ENCODE results near the gene FOXJ2.
A peak's percentile ranks its signal among the peaks of the same experiment; 100 is the strongest.
"Not testable (repeated sequence)": the region's sequence is repeated elsewhere in the genome, so short reads cannot be mapped to it uniquely, and the experiment has no call there.

FOXJ2 gene

DNA sequence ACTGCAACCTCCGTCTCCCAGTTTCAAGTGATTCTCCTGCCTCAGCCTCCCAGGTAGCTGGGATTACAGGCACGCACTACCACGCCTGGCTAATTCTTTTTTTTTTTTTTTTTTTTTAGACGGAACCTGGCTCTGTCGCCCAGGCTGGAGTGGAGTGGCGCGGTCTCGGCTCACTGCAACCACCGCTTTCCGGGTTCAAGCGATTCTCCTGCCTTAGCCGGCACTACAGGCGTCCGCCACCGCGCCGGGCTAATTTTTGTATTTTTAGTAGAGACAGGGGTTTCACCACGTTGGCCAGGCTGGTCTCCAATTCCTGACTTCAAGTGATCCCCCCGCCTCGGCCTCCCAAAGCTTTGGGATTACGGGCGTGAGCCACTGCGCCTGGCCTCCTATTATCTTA, 1.5 kb upstream of the FOXJ2 start:
- not testable (repeated sequence) for DNase-seq

DNA sequence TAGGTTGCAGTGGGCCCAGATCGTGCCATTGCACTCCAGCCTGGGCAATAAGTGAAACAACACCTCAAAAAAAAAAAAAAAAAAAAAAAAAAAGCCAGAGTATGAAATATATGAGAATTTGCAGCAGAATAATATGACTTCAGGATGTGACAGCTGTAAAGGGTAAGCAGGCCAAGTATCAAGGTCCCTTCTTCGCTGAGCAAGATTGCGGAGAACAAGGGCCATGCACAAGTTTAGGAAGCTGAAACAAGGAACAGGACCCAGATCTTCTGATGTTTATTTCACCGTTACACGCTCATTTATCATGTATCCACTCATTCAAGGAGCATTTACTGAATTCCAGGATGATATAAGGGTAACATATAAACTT, 659 bp upstream of the FOXJ2 start:
- DNase-seq = no peak

DNA sequence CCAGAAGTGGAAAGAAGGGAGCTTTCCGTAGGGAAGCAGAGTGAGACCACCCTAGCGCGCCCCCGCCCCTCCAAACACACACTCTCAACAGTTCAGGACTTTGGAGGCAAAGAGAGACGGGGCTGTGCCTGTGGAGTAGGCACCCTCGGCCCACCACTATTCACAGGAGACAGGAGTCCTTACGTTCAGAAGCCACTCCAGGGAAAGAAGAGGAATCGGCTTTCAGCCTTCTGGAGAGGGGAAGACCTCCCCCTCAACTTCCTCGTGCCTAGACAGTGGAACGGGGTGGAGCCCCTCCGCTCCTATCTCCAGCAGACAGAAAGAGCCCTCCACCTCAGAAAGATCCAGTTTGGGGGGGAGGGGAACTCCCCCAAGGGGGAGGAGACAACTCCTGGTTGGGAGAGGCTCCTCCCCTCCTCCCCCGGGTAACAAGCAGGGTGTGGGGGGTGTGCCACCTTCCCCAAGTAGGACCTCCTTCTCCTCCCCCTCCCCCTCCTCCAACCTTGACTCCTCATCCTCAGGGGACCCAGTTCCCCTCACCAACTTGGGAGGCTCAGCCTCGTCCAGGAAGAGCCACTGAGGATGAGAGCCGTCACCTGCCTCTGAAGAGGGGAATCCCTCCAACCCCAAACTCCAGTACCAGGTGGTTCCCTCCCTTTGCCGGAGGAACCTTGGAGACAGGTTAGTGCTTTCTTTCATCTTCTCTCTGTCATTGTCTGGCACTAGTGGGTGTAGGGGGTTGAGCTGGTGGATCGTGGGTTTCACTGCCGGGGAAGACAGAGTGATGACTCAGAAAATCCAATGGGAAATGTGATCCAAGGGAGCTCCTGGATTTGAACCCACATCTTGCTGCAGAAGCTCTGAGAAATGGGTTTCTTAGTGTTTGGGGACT, 883 bp downstream of the FOXJ2 start:
- peak; percentile 48 to 61 for DNase-seq

DNA sequence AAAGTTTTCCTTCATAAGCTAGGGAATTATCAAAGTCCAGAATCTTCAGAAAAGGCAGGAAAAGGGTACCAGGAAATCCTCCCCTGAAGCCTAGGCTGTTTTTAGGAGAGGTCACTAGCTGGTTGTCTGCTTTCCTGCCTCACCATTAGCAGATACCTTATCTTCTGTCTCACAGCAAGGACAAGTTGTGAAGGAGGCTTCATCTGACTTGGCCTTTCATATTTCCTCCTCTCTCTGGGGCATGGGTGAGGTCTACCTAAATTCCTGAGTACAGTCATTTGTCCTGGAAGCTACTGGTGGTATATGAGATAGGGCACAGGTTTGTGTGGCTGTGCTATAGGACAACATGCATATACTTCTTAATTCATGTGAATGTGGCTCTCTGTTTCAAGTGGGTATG, 2.3 kb downstream of the FOXJ2 start:
- DNase-seq = no peak

- no peak for DNase-seq
Measured at GRCh38 chr12:8035440-8036010, 3.0 kb downstream of the FOXJ2 start.

DNA sequence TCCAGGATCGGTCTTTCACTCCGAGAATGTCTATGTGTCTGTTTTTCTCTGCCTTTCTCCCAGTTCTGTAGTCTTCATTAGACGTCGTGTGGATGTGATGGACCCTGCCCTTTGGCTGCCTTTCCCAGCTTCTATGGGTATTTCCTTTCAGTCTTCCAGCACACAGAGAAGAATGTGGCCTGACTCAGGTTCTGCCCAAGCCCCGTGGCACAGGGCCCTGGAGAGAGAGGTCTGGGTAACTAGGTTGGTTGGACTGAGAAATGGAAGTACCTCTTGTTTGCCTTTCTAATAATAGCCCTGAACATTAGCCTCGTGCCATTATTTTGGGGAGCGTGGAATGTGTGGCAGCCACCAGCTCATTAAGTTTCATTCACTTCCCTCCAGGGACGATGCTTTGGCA, 3.8 kb downstream of the FOXJ2 start:
- DNase-seq = no peak

DNA sequence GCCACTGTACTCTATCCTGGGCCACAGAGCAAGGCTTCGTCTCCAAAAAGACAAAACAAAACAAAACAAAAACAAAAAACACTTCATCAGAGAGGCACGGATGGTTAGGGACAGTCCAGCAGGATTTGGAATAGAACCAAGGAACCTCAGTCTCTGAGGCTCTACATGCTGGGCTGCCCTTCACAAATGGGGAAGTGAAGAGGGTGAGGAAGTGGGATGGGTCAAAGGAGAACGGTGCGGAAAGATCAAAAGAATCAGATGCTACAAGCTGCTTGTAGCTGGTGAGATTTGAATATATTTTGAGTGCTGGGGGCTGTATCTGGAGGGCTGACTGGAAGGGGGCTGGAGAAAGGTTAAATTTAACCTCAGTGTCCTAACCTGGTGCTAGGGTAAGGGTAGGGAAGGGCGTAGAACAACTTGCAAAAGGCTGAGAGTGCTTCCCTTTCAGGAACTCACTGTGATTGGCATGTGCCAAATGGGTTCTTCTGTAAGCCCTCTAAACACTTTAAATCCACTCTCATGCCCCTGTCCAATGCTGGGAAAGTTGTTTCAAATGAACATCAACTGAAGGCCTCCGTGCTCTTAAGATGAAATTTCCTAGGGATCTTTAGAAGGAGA, 4.6 kb downstream of the FOXJ2 start:
- peak in 1 of 2 donors; percentile 37 for DNase-seq

GRCh38 chr12:8037947-8038346, 5.4 kb downstream of the FOXJ2 start:
- DNase-seq = no peak

DNA sequence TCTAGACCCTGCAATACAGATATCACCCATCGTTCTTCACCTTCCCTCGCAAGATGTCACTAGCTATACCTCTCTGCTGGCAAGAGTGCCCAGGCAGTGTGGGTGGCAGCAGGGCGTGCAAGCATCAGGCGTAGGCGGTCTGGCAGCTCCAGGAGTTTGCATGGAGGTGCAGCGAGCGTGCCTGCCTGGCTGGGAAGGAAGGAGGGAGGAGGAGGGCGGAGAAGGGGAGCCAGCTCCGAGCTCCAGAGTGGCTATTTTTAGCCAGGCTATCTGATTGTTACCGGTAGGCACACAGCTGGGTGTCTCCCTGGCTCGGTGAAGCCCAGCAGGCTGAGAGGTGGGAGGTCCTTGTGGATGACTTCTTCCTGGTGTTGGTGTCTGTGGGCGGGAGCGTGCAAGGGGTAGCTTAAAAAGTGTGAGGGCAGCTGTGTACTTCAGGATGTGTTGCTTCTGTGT, 6.2 kb downstream of the FOXJ2 start:
- DNase-seq = peak in 1 of 2 donors; percentile 14

DNA sequence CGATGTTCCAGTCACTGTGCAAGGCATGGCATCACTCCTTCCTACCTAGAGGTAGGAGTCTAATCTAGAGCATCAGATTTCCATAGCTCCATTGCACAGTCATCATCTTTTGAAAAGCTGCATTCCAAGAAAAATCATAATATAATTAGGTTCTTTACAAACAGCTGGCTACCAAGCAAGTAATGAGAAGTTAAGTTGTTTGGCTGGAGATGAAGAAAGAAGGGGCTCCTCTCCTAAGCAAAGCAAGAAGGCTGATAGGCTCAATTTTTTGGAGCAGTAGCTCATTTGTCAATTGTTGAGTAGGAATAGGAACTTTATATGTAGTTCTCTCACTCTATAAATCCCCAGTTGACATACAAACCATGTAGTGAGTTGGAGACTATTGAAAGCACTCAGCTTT, 8.3 kb downstream of the FOXJ2 start:
- DNase-seq = no peak

DNA sequence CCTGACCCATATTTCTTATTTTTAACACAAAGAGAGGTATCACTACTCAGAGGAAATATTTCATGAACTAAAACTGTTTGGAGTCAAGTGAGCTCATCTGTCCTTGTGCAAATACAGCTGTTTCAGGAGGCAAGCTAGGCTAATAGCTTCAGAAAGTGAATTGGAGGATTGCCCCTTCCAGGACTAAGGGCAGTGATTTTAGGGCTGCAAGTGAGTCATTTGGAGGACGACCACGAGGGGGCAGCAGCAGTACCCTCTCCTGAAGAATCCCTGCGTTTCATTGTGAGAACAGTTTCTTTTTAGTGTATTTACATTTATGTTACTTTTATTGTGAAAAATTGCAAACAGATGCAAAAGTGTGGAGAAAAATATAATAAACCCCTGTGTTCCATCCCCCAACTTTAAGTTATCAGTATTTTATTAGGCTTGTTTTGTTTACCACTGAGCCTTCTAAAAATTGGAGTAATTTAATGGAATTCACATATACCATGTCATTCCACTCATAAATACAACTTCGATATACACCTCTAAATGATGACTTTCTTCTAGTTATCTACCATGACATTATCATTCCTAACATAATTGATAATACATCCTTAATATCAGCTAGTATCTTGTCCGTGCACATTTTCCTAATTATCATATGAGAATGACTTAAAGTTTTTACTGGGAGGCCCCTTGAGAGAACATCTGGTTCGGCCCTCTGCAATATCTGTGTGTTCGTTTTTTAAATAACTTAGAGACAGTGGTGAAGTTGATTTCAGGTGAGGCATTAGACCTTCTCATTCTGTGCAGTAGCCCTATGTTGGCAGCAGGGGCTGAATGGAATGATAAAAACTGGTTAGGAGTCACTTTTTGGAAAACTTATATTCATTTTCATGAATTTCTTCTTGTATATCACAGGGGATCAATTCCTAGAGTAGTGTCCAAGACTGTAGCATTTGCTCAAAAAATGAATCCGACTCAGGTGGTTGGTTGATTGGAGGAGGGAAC, 13.7 kb downstream of the FOXJ2 start:
- peak; percentile 77 to 81 for DNase-seq

GRCh38 chr12:8047842-8048241, 15.3 kb downstream of the FOXJ2 start:
- DNase-seq = no peak

GRCh38 chr12:8048906-8049305, 16.4 kb downstream of the FOXJ2 start:
- no peak for DNase-seq

DNA sequence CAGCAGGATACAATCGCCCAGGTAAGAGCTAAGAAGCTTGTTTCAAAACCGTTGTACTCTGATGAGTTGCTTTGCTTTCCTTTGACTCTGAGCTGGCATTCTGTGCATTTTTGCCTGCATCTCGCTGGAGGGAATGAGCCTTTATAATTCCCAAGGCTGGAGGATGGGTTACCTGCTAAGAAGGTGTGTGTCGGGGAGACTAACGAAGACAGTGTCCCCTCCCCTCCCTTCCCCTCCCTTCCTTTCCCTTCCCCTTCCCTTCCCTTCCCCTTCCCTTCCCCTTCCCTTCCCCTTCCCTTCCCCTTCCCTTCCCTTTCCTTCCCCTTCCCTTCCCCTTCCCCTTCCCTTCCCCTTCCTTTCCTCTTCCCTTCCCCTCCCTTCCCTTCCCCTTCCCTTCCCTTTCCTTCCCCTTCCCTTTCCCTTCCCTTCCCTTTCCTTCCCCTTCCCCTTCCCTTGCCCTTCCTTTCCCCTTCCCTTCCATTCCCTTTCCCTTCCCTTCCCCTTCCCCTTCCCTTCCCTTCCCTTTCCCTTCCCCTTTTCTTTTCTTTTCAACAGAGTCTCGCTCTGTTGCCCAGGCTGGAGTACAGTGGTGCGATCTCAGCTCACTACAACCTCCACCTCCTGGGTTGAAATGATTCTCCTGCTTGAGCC, 18.2 kb downstream of the FOXJ2 start:
- no peak for DNase-seq

DNA sequence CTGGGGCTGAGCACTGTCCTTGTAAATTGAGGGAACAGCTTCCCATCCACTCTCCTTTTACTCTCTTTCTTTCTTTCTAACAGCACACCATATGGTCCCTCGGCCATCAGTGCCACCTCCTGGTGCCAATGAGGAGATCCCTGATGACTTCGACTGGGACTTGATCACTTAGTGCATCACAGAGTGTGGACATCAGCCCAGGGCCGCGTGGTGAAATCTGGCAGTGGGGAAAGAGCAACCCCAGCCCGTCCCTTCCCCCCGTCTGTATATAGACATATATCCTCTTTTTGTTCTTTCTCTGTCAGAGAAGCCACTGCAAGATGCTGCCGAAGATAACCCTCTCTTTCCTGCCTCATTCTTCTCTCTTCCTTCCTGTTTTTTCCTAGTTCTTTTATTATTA, 20.2 kb downstream of the FOXJ2 start:
- peak in 1 of 2 donors; percentile 66 for DNase-seq

- DNase-seq = no peak
Measured at GRCh38 chr12:8054816-8055215, 22.3 kb downstream of the FOXJ2 start.

DNA sequence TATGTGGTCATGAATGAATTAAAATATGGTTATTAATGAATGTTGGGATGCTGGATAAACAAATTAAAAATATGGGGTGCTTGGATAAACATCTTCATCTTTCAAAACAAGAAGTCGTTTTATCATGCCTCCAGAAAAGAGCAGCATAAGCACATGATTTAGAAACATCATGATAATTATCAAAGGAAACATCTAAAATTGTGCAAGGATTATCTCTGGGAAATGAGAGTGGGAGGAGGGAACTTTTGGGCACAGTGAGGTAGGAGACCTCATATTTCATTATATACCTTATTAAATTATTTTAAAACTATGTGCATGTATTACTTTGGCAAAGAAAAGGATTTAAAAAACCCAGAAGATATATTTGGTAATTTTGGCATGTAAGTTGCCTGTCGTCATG, 24.8 kb downstream of the FOXJ2 start:
- no peak for DNase-seq

DNA sequence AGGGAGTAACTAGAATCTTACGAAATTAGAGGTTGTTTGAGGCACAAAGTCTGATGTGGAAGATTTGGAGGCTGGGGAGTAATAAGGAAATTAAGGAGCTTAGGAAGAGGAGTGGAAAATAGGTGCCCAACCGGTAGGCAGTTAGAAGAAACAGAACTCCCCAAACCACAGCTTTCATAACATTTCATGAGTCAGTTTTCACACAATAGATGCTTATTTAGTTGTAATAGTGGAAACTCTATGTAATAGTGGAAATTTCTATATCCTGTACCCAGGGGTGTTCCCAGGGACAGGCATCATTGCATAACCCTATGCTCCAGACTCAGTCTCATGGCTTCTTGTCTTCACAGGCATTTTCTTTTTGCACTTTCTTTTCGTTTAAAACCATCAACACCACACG, 25.3 kb downstream of the FOXJ2 start:
- peak in 1 of 2 donors; percentile 43 for DNase-seq

DNA sequence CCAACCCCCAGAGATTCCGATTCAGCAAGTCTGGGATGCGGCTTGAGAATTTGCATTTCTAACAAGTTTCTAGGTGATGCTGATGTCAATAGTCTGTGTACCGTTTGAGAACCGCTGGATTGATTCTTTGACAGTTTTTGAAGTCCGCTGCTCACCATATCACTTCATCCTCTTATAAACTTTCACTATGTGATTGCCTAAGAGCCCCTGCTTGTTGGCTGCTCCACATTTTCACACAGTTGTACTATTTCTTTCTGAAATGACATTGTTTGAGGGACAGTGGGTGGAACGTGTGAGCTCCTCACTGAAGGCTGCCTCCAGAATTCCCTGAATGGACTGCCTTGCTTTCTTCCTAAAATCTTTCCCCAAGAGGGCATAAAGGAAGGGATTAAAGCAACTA, 26.0 kb downstream of the FOXJ2 start:
- DNase-seq = no peak

- DNase-seq = no peak
Measured at GRCh38 chr12:8064131-8064530, 31.6 kb downstream of the FOXJ2 start.

GRCh38 chr12:8065991-8066594, 33.6 kb downstream of the FOXJ2 start, which contains the start of gene C3AR1:
TSS of gene C3AR1 (minus strand) at chr12:8066359. CDS start at chr12:8060185, 6,174 bp downstream.
- DNase-seq = peak; percentile 53 to 76

DNA sequence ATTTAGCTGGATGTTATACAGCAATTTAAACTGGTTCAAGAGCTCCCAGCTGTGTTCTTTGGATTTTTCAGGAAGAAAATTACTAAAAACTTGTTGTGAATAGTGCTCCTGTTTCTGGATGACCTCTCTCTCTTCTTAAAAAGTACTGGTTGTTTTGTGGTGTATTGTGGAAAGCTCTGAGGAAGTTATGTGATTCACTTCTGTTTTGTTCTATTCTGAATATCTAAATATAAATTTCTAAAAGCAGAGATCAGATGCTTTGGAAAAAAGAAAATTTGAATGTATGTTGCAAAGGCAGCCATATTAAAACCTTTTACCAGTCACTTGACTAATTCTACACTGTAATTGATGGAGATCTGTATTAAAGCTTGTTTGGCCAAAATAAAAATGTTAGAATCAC, 37.1 kb downstream of the FOXJ2 start:
- DNase-seq = no peak

All from CD4-positive, alpha-beta T cell treated with Interleukin-1 beta for 1 hour (primary cell).